Neural cell (in vitro differentiated cells): ENCODE measurements around the gene SND1. TPM values are rescaled to one million over a fixed set of nuclear protein-coding genes. Genes with fewer than 3 reads are reported as not detected.

Experiments
- H2AFZ ChIP-seq: fragments of 200-600, 300-800 bp; sonication (generic), shearing (Covaris generic); 2 replicates; pipeline ENCODE4 v1.6.0; 2014; ENCODE audit warnings: low read depth, mild to moderate bottlenecking, antibody characterized with exemption, low read length, moderate library complexity
- H3F3A ChIP-seq: fragments of 200-600 bp; shearing (Covaris generic); 2 replicates; pipeline ENCODE4 v1.6.1; 2016; ENCODE audit warnings: mild to moderate bottlenecking, moderate library complexity, mixed read lengths, antibody characterized with exemption, low read length; ENCODE audit not compliant: insufficient read depth, poor library complexity, severe bottlenecking
- H3K27ac ChIP-seq: fragments of 200-600, 300-800 bp; sonication (generic), shearing (Covaris generic); 2 replicates; pipeline ENCODE4 v1.5.1; 2014; ENCODE audit warnings: mild to moderate bottlenecking, low read length, moderate library complexity
- H3K27me3 ChIP-seq: fragments of 300-800, 200-600 bp; sonication (generic), shearing (Covaris generic); 2 replicates; pipeline ENCODE4 v1.6.0; 2014; ENCODE audit warnings: mild to moderate bottlenecking, low read depth, low read length, moderate library complexity; ENCODE audit not compliant: insufficient read depth
- H3K36me3 ChIP-seq: fragments of 300-800, 200-600 bp; sonication (generic), shearing (Covaris generic); 2 replicates; pipeline ENCODE4 v1.5.1; 2014; ENCODE audit warnings: mild to moderate bottlenecking, antibody characterized with exemption, low read length, moderate library complexity; ENCODE audit not compliant: insufficient read depth
- H3K4me2 ChIP-seq: fragments of 300-800, 200-600 bp; sonication (generic), shearing (Covaris generic); 2 replicates; pipeline ENCODE4 v1.6.0; 2014; ENCODE audit warnings: mild to moderate bottlenecking, low read length
- H3K4me3 ChIP-seq: fragments of 300-800, 200-600 bp; sonication (generic), shearing (Covaris generic); 2 replicates; pipeline ENCODE4 v1.5.1; 2014; ENCODE audit warnings: mild to moderate bottlenecking, low read length, moderate library complexity
- H3K79me2 ChIP-seq: fragments of 200-600 bp; shearing (Covaris generic); replicated peaks from 2 replicates; pipeline ENCODE4 v1.6.0; 2014; ENCODE audit warnings: mild to moderate bottlenecking, low read length, moderate library complexity; ENCODE audit not compliant: insufficient read depth
- H3K9ac ChIP-seq: fragments of 300-800, 200-600 bp; sonication (generic), shearing (Covaris generic); 2 replicates; pipeline ENCODE4 v1.6.1; 2016; ENCODE audit warnings: mild to moderate bottlenecking, low read length, mixed read lengths
- H3K9me2 ChIP-seq: fragments of 200-600 bp; shearing (Covaris generic); 2 replicates; pipeline ENCODE4 v1.6.1; 2016; ENCODE audit warnings: mild to moderate bottlenecking, low read length, mixed read lengths; ENCODE audit not compliant: insufficient read depth
- H3K9me3 ChIP-seq: fragments of 200-600, 300-800 bp; sonication (generic), shearing (Covaris generic); 2 replicates; pipeline ENCODE4 v1.6.1; 2016; ENCODE audit warnings: mild to moderate bottlenecking, mixed run types, low read length, moderate library complexity, mixed read lengths
- H4K20me1 ChIP-seq: fragments of 200-600 bp; shearing (Covaris generic); 2 replicates; pipeline ENCODE4 v1.6.1; 2016; ENCODE audit warnings: mild to moderate bottlenecking, mixed run types; ENCODE audit not compliant: insufficient read depth
- CTCF ChIP-seq: fragments of 450-650 bp; IDR thresholded peaks from 2 replicates; pipeline ENCODE4 v1.5.1; 2014; ENCODE audit warnings: antibody characterized with exemption, mild to moderate bottlenecking, moderate library complexity; ENCODE audit not compliant: poor library complexity, severe bottlenecking
- EP300 ChIP-seq: fragments of 450-650 bp; conservative IDR thresholded peaks from 2 replicates; pipeline ENCODE4 v1.6.1; 2014; ENCODE audit warnings: antibody characterized with exemption, mild to moderate bottlenecking, moderate library complexity; ENCODE audit not compliant: poor library complexity, severe bottlenecking
- EZH2 ChIP-seq: fragments of 200-600, 300-800 bp; shearing (Covaris generic), sonication (generic); IDR thresholded peaks from 2 replicates; pipeline ENCODE4 v1.6.1; 2014; ENCODE audit warnings: antibody characterized with exemption, low read length, borderline replicate concordance, mild to moderate bottlenecking; ENCODE audit not compliant: insufficient read depth, poor library complexity, severe bottlenecking
- MXI1 ChIP-seq: fragments of 450-650 bp; conservative IDR thresholded peaks from 2 replicates; pipeline ENCODE4 v1.6.1; 2014; ENCODE audit warnings: antibody characterized with exemption, mild to moderate bottlenecking; ENCODE audit not compliant: poor library complexity, severe bottlenecking
- POLR2AphosphoS5 ChIP-seq: IDR thresholded peaks from 2 replicates; pipeline ENCODE4 v1.6.1; 2012
- RAD21 ChIP-seq: fragments of 450-650 bp; conservative IDR thresholded peaks from 2 replicates; pipeline ENCODE4 v1.6.1; 2014; ENCODE audit warnings: antibody characterized with exemption, mild to moderate bottlenecking, moderate library complexity
- REST ChIP-seq: IDR thresholded peaks from 2 replicates; pipeline ENCODE4 v1.6.1; 2012; ENCODE audit warnings: borderline replicate concordance
- SMC3 ChIP-seq: fragments of 450-650 bp; conservative IDR thresholded peaks from 2 replicates; pipeline ENCODE4 v1.6.1; 2014; ENCODE audit warnings: antibody characterized with exemption, mild to moderate bottlenecking, moderate library complexity; ENCODE audit not compliant: poor library complexity
- TAF1 ChIP-seq: IDR thresholded peaks from 2 replicates; pipeline ENCODE4 v1.6.1; 2012; ENCODE audit warnings: low read depth
- polyA plus RNA-seq: library from polyadenylated mRNA; depleted of rRNA; stranded (reverse); fragments of >200 nt; gene quantifications from 2 replicates; pipeline ENCODE4 v1.2.3, GENCODE V29; 2014

SND1 gene
- polyA plus RNA-seq, 1 donor from 2014 or later: 37.4 TPM

- Histone ChIP-seq H3F3A (no peaks in the 10 kb centered on the region), H3K27ac (no peak overlapping the region), H3K27me3 (no peaks in the 10 kb centered on the region), H2AFZ (no peak overlapping the region), H3K9me3 (no peaks in the 10 kb centered on the region), H3K4me3 (no peak overlapping the region), H4K20me1 (no peaks in the 10 kb centered on the region), H3K9ac (no peak overlapping the region), H3K36me3 (no peaks in the 10 kb centered on the region), H3K4me2 (no peak overlapping the region), H3K9me2 (no peaks in the 10 kb centered on the region), H3K79me2 (no peaks in the 10 kb centered on the region)
- no peak for TF ChIP-seq MXI1
- TF ChIP-seq POLR2AphosphoS5: no peak
- no peak for TF ChIP-seq RAD21
- TF ChIP-seq TAF1: no peak
- no peak for TF ChIP-seq SMC3
- TF ChIP-seq REST: no peak
- TF ChIP-seq EZH2: no peak
- no peak for TF ChIP-seq EP300
- TF ChIP-seq CTCF: no peak
Measured at GRCh38 chr7:127844165-127844564, 192.2 kb downstream of the SND1 start.

DNA sequence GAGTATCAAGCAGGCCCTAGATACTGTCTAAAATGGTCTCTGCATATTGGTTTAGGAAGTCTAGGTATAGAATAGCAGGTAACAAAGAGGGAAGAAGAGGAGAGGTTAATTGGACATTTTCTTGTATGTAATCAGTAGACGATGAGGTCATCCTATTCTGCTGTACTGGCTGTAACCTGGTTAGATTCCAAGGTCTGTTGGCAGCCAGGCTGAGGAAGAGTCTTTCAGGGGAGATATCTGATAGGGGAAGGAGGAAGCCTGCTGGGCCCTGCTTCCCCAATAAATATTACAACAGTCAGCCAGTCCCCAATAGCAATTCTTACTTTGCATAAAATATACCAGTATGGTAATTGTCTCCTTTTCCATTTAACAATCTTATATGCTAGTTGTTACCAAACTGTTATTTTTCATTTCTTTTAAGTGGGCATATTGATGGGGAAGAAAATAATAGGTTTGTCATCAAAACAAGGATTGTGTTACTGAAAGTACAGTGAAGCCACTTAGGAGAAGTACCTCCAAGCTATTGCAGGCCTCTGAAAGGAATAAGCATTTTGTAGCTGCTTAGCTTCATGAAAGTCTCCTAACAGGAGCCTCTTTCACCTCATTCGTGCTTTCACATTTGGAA lies 192.8 kb downstream of the SND1 start:
- Histone ChIP-seq H3K27ac (no peak overlapping the region), H2AFZ (no peak overlapping the region), H3K27me3 (no peaks in the 10 kb centered on the region), H3F3A (no peaks in the 10 kb centered on the region), H3K4me3 (no peak overlapping the region), H3K9me2 (no peaks in the 10 kb centered on the region), H3K9me3 (no peaks in the 10 kb centered on the region), H3K79me2 (no peaks in the 10 kb centered on the region), H3K4me2 (no peak overlapping the region), H4K20me1 (no peaks in the 10 kb centered on the region), H3K9ac (no peak overlapping the region), H3K36me3 (no peaks in the 10 kb centered on the region)
- TF ChIP-seq POLR2AphosphoS5 (no peak), REST (no peak), EZH2 (no peak), MXI1 (no peak), SMC3 (no peak), CTCF (no peak), EP300 (no peak), TAF1 (no peak), RAD21 (no peak)
